ENCODE measurements around the gene GOLPH3L.

DNA sequence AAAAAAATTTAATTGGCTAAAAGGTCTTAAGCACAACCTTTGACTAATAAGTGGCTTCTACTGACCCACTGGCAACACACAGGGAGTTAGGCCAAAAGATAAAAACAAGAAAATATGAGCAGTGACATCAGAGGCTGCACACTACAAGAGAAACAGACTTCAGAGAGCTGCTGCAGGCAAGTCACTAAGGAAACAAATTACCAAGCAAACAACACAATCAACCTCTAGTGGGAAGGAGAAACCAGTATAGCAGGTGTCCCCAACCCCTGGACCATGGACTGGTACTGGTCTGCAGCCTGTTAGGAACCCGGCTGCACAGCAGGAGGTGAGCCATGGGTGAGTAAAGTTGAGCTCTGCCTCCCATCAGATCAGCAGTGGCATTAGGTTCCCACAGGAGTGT, 46.8 kb downstream of the GOLPH3L start:
- TF ChIP-seq, protein P1, sequence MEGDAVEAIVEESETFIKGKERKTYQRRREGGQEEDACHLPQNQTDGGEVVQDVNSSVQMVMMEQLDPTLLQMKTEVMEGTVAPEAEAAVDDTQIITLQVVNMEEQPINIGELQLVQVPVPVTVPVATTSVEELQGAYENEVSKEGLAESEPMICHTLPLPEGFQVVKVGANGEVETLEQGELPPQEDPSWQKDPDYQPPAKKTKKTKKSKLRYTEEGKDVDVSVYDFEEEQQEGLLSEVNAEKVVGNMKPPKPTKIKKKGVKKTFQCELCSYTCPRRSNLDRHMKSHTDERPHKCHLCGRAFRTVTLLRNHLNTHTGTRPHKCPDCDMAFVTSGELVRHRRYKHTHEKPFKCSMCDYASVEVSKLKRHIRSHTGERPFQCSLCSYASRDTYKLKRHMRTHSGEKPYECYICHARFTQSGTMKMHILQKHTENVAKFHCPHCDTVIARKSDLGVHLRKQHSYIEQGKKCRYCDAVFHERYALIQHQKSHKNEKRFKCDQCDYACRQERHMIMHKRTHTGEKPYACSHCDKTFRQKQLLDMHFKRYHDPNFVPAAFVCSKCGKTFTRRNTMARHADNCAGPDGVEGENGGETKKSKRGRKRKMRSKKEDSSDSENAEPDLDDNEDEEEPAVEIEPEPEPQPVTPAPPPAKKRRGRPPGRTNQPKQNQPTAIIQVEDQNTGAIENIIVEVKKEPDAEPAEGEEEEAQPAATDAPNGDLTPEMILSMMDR (conservative IDR thresholded peaks at IDR 0.05; ENCODE audit: low read length) = no peak
- no peak for TF ChIP-seq EZH2phosphoT487 (IDR thresholded peaks at IDR 0.05; ENCODE audit: borderline replicate concordance)
